ENCODE results near the gene NDUFS2. TPM values are rescaled to one million over a fixed set of nuclear protein-coding genes. Genes with fewer than 3 reads are reported as not detected.

NDUFS2 gene
- total and polyA plus RNA-seq, 2 of the 8 experiments (the other 6 are each of a cell fraction or from before 2014, with no cell fraction given): 95.1 to 113 TPM

DNA sequence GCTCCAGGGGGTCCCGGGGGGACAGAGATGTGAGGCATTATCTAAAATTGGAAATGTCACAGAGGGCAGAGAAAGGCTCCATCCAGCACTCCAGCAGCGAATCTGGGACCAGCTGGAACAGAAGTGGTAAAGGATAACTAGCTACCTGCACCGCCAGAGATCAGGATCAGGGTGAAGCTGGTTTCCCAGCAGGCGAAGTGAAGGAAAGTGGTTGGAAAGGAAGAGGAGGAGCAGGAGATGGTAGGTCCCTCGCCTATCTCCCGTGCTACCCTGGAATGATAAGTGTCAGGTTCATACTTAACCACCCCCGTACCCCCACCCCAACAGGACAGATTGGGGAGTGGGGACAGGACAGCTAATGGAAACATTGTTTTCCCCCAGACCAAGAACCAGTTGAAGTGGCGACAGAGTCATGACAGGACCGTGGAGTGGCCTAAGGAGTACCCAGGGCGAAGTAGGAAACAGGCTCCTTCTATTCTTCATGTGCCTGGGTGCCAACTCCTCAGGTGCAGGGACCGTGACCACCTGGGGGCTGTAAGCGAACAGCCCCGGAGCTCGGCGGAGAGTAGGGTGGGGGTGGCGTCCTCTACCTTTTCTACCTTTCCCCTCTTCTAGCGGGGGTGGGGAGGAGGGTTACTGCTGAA lies 25.6 kb upstream of the NDUFS2 start (continued):
- TF ChIP-seq JUN (IDR thresholded peaks at IDR 0.05; ENCODE audit: low read depth, low read length) (no peak), FOSL1 (IDR thresholded peaks at IDR 0.05; ENCODE audit: insufficient read depth, low read depth, low read length) (no peak), KDM4A (IDR thresholded peaks at IDR 0.05; ENCODE audit: low read depth, low read length, severe bottlenecking) (no peak), JUND (IDR thresholded peaks at IDR 0.05; ENCODE audit: low read length) (no peak)

Data from H1 (cell line).